Measurements from ENCODE around the gene WNT11. TPM values are rescaled to one million over a fixed set of nuclear protein-coding genes. Genes with fewer than 3 reads are reported as not detected.
"Not testable (repeated sequence)": the region's sequence is repeated elsewhere in the genome, so short reads cannot be mapped to it uniquely, and the experiment has no call there.

WNT11 gene
- polyA plus RNA-seq, 6 donors from 2014 or later = 0.13 TPM; not detected in 5

DNA sequence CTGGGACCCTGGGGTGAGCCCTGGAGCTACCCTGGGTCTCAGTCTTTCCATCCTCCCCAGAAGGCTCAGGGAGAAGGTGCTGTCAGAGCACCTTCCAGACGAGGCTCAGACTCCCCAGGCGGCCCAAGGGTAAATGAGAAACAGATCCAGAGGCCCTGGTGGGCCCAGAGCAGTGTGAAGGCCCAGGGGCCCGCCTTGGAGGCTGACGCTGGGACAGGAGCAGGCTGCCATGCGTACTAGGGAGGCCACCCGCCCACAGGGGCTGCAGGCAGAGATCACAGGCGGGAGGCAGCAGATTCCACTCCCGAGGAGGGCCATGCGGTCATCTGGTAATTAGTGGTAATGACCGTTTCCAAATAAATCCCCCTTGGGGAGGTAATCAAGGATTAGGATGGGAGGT, 5.2 kb downstream of the WNT11 start:
- Mint-ChIP-seq H3K27ac (no peak overlapping the region), H3K9me3 (no peaks in the 10 kb centered on the region), H3K36me3 (no peaks in the 10 kb centered on the region), H3K4me1 (peaks cover 8 to 11% (median 9%) of the 10 kb centered on the region in 3 donors), H3K27me3 (peaks cover 24 to 67% (median 48%) of the 10 kb centered on the region in 3 donors), H3K4me3 (no peak overlapping the region)
- DNase-seq = no peak
- no peak for ATAC-seq (ENCODE audit: low read depth in 2 of 2)

DNA sequence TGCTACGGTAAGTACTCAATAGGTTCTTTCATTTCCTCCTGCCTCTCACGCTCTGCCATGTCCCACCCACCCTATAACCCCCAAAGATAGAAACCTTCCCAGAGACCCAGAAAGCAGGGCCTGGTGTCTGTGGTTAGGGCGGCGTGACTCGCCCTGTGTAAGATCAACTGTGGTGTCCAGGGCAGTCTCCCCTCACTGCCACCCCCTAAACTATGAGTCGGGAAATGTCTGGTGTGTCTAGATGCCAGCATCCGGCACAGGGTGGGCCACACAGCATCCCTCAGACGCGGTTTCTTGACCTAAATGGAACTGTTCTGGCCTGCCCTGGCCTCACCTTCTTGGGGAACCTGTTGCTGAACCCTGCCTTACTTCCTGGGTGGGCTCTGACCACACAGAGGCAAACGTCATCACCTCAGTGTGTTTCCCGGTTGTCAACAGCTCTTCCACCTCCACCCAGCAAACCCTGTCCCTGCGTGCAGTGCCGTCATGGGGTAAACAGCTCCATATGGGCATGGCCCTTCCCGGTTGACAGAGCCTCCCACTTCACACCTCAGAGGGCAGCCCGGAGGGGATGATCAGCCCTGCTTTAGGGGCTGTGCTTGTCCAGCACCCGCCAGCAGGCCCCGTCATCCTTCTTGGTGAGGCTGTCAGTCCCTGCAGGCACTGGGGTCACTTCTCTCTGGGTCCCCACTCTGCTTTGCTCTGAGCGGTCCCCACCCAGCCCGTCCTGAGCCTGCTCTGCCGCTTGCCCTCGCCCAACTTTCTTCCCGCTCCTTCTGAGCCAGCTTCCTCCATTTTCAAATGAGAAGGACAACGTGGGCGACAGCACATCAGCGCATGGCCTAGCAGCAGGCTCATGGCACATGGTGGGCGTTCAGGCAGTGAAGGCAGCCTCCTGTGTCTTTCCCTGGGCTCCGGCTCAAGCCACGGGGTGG, 6.0 kb downstream of the WNT11 start:
- Mint-ChIP-seq H3K9me3 (no peaks in the 10 kb centered on the region), H3K27me3 (peaks cover 17 to 61% (median 40%) of the 10 kb centered on the region in 3 donors), H3K27ac (no peak overlapping the region), H3K36me3 (no peaks in the 10 kb centered on the region), H3K4me3 (no peak overlapping the region), H3K4me1 (peaks cover 0 to 4% (median under 1%) of the 10 kb centered on the region in 3 donors)
- DNase-seq = no peak
- no peak for ATAC-seq (ENCODE audit: low read depth in 2 of 2)

DNA sequence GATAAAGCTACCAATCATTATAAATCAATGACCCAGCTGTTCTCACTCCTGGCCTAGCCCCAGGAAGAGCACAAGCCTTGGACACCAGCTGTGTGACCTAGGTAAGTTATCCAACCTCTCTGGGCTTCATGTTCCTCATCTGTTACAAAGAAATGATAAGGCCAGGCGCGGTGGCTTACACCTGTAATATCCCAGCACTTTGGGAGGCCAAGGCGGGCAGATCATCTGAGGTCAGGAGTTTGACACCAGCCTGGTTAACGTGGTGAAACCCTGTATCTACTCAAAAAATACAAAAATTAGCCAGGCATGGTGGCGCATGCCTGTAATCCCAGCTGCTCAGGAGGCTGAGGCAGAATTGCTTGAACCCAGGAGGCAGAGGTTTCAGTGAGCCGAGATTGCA, 7.6 kb downstream of the WNT11 start:
- not testable (repeated sequence) for H3K4me1 Mint-ChIP-seq; DNase-seq; H3K36me3 Mint-ChIP-seq; ATAC-seq (ENCODE audit: low read depth in 2 of 2); H3K9me3 Mint-ChIP-seq; H3K4me3 Mint-ChIP-seq
- H3K27ac Mint-ChIP-seq = peak overlapping the region in 1 of 6 donors; percentile 61
- peaks cover 1 to 45% (median 25%) of the 10 kb centered on the region in 3 donors for H3K27me3 Mint-ChIP-seq

DNA sequence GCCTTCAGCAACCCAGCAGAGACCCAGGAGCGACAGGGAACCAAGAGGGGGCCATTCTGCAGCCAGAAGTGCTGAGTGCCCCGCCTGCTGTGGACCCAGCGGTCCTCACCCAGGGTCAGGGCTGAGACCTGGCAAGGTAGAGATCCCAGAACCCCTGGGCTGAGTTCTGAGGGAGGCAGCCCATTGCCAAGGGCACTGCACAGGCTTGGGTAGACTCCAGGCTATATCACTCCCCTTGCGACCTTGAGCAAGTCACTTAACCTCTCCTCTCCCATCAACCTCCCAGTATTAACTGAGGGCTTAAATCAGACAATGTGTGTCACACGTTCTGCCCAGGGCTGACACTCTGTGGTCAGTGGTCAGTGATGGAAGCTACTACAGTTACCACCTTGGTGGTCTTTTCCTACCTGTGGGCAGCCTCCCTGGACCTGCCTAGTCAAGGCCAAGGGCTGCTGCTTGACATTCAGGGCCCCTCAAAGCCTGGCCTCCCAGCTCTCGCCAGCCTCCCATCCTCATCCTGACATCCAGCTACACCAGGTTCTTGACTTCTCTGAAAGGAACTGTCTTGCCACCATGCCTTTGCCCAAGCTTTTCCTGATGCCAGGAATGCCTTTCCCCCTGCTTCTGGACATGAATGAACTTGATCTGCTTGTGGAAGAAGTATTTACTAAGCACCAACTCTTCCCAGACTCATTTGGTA, 8.2 kb downstream of the WNT11 start:
- Mint-ChIP-seq H3K36me3 (no peaks in the 10 kb centered on the region), H3K4me3 (no peak overlapping the region), H3K9me3 (no peaks in the 10 kb centered on the region), H3K27me3 (peaks cover 0 to 39% (median 21%) of the 10 kb centered on the region in 3 donors), H3K27ac (peak overlapping the region in 1 of 6 donors; percentile 61), H3K4me1 (no peaks in the 10 kb centered on the region)
- ATAC-seq (ENCODE audit: low read depth in 2 of 2) (no peak), DNase-seq (no peak)

DNA sequence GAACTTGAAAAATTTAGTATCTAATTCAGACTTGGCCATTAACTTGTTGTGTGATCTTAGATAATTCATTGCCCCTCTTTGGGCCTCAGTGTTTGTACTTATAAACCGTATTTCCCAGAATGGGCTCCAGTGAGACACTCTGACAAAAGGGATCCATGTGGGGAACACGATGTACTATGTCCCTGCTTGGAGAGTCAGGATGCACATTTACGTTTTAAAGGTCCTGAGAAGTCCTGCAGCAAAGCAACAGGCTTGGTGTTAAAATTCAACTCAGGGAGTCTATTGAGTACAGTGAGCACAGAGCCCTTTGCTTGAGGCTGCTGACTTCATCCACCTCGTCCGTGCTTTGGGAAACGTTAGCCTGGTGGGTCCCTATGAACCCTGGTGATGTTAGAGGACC, 9.0 kb downstream of the WNT11 start:
- no peak overlapping the region for H3K27ac Mint-ChIP-seq
- no peaks in the 10 kb centered on the region for H3K9me3 Mint-ChIP-seq

DNA sequence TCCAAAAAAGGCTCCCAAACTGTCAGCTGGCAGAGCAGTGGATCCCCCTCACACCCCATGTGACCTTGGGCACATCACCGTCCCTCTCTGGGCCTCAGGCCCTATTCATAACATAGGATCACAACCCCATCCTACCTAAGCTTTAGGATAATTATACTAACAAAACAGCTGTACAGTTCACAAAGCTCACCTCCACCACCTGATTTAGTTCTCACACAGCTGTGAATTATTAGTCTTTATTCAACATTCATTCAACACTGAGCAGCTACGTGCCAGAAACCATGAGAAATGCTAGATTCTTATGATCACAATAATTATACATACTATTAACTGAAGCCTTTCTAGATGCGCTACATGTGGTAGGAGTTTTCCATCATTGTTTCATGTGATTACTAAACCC, 9.5 kb downstream of the WNT11 start:
- no peak overlapping the region for H3K27ac Mint-ChIP-seq
- no peaks in the 10 kb centered on the region for H3K4me1 Mint-ChIP-seq
- no peaks in the 10 kb centered on the region for H3K36me3 Mint-ChIP-seq
- H3K27me3 Mint-ChIP-seq = peaks cover 0 to 30% (median 10%) of the 10 kb centered on the region in 3 donors
- DNase-seq = no peak
- no peak for ATAC-seq (ENCODE audit: low read depth in 2 of 2)
- no peak overlapping the region for H3K4me3 Mint-ChIP-seq
- H3K9me3 Mint-ChIP-seq = no peaks in the 10 kb centered on the region

More for the DNA sequence above, 9.0 kb downstream of the WNT11 start:
- no peaks in the 10 kb centered on the region for H3K36me3 Mint-ChIP-seq
- H3K4me3 Mint-ChIP-seq = no peak overlapping the region
- no peak for DNase-seq
- peaks cover 0 to 35% (median 15%) of the 10 kb centered on the region in 3 donors for H3K27me3 Mint-ChIP-seq
- ATAC-seq (ENCODE audit: low read depth in 2 of 2) = no peak
- H3K4me1 Mint-ChIP-seq = no peaks in the 10 kb centered on the region

DNA sequence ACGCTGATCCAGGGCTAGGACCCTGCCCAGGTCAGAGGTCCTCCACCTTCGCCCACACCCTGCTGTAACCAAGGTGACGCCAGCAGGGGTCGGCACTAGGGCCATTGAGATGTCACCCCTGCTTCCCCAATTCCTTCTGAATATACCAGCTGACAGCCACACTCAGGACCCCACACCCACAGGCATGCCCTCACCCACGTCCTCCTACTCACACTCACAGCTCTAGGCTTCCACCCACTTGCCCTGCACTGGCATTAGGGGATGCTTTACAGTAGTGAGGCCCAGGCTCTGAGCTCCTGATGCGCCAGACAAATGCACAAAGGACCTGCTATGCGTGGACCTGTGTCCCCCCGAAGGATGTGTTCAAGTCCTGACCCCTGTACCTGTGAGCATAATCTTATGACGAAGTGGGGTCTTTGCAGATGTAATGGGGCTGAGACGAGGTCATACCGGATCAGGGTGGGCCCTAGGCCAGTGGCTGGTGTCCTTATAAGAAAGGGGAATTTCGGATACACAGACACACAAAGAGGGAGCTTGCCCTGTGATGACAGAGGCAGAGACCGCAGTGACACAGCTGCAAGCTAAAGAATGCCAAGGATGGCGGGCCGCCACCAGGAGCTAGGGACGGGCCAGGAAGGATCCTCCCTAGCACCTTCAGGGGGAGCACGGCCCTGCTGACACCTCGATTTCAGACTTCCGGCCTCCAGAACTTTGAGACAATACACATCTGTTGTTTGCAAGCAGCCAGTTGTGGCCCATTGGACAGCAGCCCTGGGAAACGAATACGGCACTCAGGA, 11.2 kb downstream of the WNT11 start:
- DNase-seq (no peak), ATAC-seq (ENCODE audit: low read depth in 2 of 2) (no peak)
- H3K36me3 Mint-ChIP-seq = no peaks in the 10 kb centered on the region
- no peaks in the 10 kb centered on the region for H3K9me3 Mint-ChIP-seq
- peaks cover 0 to 15% (median 7%) of the 10 kb centered on the region in 3 donors for H3K27me3 Mint-ChIP-seq
- no peak overlapping the region for H3K27ac Mint-ChIP-seq
- no peaks in the 10 kb centered on the region for H3K4me1 Mint-ChIP-seq
- H3K4me3 Mint-ChIP-seq = no peak overlapping the region

DNA sequence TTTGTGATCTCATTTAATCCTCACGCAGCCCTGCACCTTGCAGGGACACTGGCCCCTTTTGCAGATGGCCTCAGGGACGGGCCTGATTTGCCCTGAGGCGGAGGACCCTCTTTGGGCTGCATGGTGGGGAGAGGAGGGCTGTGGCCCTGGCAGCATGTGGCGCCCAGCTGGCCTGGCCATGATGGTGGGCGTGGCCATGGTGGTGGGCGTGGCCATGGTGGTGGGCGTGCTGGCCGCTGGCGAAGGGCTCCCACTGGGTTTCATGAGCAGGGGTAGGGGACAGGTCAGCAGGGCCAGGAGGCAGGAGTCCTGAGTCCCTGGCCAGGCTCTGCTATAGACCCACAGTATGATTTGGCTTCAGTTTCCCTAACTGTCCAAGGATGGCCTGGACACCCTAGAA, 13.1 kb downstream of the WNT11 start:
- DNase-seq (no peak), ATAC-seq (ENCODE audit: low read depth in 2 of 2) (no peak)
- H3K4me3 Mint-ChIP-seq = no peak overlapping the region
- H3K9me3 Mint-ChIP-seq = no peaks in the 10 kb centered on the region
- H3K27ac Mint-ChIP-seq = no peak overlapping the region
- H3K36me3 Mint-ChIP-seq = no peaks in the 10 kb centered on the region
- H3K4me1 Mint-ChIP-seq = no peaks in the 10 kb centered on the region
- peaks cover 0 to 4% (median 3%) of the 10 kb centered on the region in 3 donors for H3K27me3 Mint-ChIP-seq

DNA sequence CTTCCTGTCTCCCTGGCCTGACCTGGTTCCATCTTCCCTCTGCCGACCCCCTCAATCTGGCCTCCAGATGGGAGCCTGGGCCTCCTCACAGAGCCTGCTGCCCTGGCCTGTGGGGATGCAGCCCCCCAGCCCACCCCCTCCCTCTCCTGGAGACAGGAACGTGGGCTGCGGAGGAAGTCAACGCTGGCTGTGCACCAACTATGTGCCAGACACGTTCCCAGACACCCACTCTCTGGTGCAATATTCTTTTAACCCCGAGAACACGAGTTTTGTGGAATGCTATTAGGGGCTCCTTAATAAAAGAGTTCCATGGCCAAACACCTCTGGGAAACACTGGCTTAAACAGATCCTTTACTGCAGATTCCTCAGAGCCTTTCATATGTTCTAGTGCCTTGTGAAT, 15.9 kb downstream of the WNT11 start:
- Mint-ChIP-seq H3K36me3 (no peaks in the 10 kb centered on the region), H3K27ac (no peak overlapping the region)
- DNase-seq = no peak

DNA sequence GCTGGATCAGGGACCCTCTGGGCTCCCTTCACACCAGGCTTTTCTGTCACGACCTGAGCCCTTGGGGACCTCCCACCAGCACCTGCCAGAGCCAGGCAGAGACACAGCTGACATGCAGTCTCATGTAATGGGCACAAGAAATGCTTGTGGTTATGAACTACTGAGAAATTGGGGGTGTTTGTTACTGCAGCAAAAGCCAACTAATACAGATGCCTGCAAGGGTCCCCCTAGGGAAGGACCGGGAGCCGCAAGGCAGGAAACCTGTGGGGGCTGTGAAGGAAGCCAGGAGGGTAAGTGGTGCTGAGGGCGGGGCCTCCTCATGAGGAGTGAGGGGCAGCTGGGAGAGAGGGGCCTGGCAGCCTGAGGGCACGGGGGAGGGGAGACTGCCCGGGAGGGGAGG, 16.6 kb downstream of the WNT11 start:
- no peak for DNase-seq
- ATAC-seq (ENCODE audit: low read depth in 2 of 2) = no peak
- Mint-ChIP-seq H3K36me3 (no peaks in the 10 kb centered on the region), H3K27me3 (peaks cover 0 to 10% (median 0%) of the 10 kb centered on the region in 3 donors), H3K4me3 (no peak overlapping the region), H3K27ac (peak overlapping the region in 1 of 6 donors; percentile 14), H3K9me3 (no peaks in the 10 kb centered on the region), H3K4me1 (no peaks in the 10 kb centered on the region)

More for the DNA sequence above, 15.9 kb downstream of the WNT11 start:
- H3K4me3 Mint-ChIP-seq = no peak overlapping the region
- H3K4me1 Mint-ChIP-seq = no peaks in the 10 kb centered on the region
- H3K9me3 Mint-ChIP-seq = no peaks in the 10 kb centered on the region
- ATAC-seq (ENCODE audit: low read depth in 2 of 2) = no peak
- peaks cover 0 to 6% (median 0%) of the 10 kb centered on the region in 3 donors for H3K27me3 Mint-ChIP-seq

DNA sequence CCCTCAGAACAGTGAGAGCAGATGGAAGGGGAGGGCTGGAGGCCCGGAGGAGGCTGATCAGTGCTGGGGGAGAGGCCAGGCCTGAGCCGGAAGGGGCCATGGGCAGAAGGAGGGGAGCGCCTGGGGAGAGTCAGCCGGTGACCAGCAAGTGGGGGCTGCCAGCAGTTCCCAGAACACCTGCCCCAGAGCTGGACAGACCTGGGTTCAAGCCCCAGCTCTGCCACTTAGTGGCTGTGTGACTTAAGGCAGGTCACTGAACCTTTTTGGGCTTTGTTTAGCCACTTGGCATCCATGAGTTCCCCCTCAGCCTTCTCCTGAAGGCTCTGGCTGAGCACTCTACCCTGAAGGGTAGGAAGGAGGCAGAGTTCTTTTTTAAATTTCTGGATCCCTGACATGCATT, 17.4 kb downstream of the WNT11 start:
- Mint-ChIP-seq H3K27me3 (peaks cover 0 to 10% (median 0%) of the 10 kb centered on the region in 3 donors), H3K9me3 (no peaks in the 10 kb centered on the region), H3K4me1 (peaks cover 0 to 4% (median 0%) of the 10 kb centered on the region in 3 donors), H3K4me3 (no peak overlapping the region), H3K27ac (no peak overlapping the region), H3K36me3 (no peaks in the 10 kb centered on the region)
- no peak for ATAC-seq (ENCODE audit: low read depth in 2 of 2)
- no peak for DNase-seq

DNA sequence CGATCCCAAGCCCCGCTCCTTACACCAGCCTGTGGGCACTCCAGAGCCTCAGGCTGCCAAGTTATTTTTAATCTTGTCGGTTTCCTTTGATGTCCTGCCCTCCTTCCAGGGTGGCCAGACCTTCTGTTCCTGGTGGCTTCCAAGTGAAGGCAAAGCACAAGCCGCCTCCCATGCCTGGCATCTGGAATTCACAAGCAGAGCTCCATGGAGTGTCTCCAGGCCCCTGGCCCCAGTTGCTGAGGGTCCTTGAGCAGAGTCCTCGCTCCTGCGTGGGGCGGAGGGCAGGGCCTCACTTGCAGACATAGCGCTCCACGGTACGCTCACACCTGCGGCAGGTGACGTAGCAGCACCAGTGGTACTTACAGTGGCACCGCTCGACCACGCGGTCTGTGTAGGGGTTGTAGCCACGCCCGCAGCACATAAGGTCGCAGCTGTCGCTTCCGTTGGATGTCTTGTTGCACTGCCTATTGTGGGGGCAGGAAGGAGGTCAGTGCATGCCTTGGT, 19.5 kb downstream of the WNT11 start:
- DNase-seq (no peak), ATAC-seq (ENCODE audit: low read depth in 2 of 2) (no peak)
- peaks cover 0 to 4% (median 0%) of the 10 kb centered on the region in 3 donors for H3K4me1 Mint-ChIP-seq
- no peak overlapping the region for H3K4me3 Mint-ChIP-seq
- no peaks in the 10 kb centered on the region for H3K36me3 Mint-ChIP-seq
- no peaks in the 10 kb centered on the region for H3K9me3 Mint-ChIP-seq
- no peak overlapping the region for H3K27ac Mint-ChIP-seq
- H3K27me3 Mint-ChIP-seq = peaks cover 0 to 10% (median 0%) of the 10 kb centered on the region in 3 donors

DNA sequence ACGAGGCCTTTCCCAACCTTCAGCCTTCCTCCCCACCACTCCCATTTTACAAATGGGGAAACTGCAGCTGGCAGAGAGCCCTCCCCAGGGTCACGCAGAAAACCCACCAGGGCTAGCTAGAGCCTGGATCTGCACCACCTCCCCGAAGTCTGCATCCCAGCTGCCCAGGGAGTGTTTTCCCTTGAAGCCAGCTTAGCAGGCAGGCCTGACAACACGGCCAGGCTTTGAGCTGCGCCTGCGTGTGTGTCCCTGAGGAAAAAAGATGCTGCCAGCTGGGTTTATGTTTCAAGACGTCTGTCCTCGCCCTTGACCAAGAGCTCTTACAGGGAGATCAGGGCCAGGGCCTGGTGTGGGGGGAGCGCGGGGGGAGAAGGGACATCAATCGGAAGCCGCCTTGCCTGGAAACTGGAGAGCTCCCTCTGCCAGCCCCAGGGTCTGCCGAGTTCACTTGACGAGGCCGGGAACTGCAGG, 20.3 kb downstream of the WNT11 start:
- peak overlapping the region in 1 of 6 donors; percentile 83 for H3K27ac Mint-ChIP-seq
- peak overlapping the region in 1 of 8 donors; percentile 54 for H3K4me3 Mint-ChIP-seq
- peaks cover 0 to 4% (median 0%) of the 10 kb centered on the region in 3 donors for H3K4me1 Mint-ChIP-seq
- ATAC-seq (ENCODE audit: low read depth in 2 of 2) = no peak
- no peaks in the 10 kb centered on the region for H3K36me3 Mint-ChIP-seq
- peaks cover 0 to 10% (median 0%) of the 10 kb centered on the region in 3 donors for H3K27me3 Mint-ChIP-seq
- DNase-seq = no peak
- no peaks in the 10 kb centered on the region for H3K9me3 Mint-ChIP-seq
